HG02981 (cell line): Measurements from ENCODE around the gene TNN.

Experiments used
- ATAC-seq: cut with Tn5 transposase; IDR thresholded peaks from one replicate; pipeline ENCODE4 v1.9.1; 2021; ENCODE audit warnings: mild to moderate bottlenecking, moderate library complexity; ENCODE audit not compliant: unreplicated experiment

Gene TNN

DNA sequence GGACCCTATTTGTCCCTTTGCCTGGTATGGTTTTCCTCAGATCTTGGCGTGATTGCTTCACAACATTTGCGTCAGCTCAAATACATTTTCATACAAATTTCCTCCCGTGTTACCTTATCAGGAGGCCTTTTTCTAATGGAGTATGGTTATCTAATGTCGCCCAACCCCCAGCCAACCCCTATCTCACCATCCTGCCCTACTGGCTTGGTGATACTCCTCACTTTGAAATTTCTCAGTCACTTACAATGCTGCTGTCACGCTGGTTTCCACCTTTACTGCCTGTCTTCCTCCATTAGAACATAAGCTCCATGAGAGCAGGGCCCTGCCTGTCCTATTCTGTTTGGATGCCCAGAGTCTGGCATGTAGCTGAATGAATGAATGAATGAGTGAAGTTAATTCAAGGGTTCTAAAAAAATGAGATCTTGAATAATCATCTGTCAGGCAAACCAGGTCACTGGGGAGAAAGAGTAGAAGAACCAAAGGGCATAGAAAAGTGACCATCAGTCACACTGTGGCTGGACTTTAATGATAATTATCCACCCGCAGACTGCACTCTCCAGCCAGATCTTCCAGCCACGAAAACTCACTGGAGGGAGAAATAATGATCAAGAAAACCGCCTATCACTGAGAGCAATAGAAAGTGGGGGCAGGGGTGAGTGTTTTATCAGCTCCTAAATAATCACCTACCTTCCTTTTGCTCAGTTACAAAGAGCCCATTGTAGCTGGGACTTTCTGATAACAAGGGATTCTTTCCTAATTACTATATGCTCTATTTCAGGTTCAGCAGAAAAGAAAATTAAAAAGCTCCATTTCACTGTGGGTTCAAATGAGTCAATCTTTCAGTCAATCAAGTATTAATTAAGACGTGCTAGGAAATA, 103.6 kb downstream of the TNN start:
- no peak for ATAC-seq

DNA sequence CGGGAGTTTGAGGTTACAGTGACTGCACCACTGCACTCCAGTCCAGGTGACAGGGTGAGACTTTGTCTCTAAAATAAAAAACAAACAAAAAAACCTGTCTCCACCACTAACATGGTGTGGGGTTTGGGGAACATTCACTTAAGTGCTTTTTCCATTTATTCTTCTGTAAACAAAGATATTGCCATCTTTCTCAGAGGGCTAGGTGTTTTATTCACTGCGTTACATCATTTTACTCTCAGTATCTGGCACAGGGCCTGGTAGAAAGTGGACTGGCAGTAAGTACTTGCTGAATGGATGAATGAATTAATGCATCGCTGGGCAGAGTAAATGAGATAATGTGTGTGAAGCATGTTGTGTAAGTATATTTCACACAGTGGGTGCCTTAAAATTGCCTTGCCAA, 104.9 kb downstream of the TNN start:
- no peak for ATAC-seq

DNA sequence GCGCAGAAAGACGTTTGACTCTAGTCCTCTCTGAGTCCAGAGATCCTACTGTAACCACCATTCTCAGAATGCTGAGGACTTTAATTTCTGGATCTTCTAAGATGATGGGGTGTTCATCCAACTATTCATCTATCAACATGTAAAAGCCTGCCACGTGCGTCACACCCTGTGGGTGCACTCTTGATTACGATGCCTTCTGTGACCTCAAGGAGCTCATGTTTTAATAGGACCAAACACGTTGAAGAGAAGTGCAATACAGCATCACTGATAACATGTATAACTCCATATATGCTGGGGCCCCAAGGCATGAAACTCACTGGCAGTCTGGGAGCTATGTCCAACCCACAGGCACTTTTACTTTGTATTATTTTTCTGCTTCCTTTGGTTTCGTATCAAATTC, 105.9 kb downstream of the TNN start:
- ATAC-seq, result no peak

DNA sequence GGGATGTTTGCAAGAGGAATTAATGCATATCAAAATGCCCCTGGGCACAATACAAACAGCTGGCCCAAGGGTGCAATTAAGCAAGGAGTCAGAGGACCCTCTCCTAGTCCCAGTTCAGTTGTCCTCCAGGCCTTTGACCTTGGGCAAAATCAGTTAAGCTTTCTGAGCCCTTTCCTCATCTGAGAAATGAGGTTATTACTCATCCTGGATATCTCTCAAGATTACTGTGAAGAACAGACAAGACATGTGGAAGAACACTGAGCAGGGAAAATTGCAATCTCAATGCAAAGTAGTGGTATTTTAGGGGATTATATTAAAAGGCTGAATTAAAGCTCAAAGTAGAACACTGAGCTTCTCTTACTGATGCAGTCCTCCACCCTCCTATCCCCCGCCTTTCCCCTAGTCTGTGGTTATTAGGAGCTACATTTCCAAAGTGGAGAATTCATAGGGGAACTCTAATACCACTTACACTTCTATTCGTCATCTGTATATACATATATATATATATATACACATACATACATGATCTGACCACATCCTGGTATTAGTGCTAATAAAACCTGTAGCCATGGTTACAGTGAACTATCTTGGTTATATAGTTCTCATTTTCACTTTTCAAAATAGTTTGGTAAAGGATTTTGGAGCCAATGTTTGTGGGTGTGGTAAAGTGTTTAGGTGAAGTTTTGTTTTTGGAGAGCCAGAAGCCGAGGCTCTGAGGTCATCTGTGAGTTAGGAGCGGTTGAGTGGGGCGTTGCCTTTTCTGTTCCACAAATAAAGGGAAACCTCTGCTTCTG, 106.9 kb downstream of the TNN start:
- peak; percentile 92 for ATAC-seq

DNA sequence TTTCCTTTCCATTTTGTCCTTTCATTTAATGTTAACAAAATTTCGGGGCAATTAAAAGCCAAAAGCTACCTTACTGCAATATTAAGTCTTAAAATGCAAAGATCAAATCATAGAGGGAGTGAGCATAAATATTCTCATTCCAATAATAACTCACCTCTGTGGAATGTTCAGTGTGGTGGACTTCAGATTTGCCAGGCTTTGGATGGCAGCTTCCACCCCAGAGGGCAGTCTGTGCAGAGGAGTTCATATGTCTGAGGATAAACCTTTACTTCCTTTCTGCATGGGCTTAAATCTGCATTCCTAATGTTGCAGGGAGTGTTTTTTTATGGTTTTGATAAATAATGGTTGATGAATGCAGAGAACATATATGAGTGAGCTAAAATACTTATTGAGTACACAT, 108.6 kb downstream of the TNN start:
- ATAC-seq, result no peak

DNA sequence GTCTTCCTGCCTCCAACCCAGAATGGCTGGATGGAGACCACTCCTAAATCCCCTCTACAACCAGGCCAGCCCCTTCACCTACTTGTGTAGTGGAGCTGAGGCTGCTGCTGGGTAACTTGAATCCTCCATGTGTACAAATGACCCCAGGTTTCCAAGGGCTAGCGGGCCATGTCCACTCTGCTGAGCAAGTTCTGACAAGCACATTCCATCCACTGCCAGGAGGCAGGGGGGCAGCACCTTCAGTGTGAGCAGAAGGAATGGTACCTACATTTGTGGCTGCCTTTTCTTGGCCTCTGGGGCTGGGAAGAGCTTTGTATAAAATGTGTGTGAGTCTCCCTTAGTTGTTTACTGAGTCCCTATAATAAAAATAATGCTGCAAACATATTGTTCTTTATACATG, 110.4 kb downstream of the TNN start:
- ATAC-seq, result no peak

DNA sequence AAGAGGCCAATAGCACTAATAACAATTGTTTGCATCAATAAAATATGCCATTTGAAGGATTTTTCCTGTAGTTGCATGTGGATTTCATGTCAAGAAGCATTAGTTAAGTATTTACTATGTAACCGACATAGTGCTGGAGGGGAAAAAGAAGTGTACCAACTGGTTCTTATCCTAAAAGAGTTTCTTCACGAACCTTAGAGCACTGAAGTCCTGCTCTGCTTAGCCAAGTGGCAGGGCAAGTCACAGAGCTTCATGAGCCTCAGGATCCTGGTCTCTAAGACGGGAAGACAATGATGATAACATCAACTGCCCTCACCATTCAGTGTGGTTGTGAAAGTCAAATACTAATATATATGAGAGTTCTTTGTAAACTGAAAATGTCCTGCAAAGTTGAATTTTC, 110.8 kb downstream of the TNN start:
- no peak for ATAC-seq

DNA sequence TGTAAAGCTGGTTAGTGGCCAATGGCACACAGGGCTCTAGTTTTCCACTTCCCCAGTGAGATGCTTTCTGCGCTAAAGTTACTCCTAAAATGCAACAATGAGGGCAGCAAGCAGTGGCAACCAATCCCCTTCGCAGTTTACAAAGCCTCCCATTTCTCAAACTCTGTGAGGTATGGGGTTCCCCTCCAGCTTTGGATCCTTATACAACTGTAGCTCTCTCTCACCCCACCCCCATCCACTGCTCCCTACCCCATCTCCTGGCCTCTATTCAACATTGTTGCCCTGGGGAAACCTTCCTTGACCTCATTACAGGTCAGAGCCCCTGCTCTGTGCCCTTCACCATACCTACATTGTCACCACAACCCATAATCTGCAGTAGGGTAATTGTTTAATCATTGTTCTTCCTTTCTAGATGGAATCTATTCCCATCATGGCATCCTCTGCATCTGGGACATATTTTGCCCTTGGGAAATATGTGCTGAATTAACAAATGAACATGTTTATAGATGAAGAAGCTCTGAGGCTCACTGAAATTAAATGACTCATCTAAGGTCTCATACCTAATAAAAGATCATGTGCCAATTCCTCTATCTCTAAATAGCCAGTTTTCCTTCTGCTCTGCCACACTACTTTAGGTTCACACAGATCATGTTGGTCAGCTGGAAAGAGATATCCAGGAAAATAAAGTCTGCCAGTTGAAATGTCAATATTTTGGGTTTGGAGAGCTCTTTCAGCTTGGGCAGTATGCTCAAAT, 112.4 kb downstream of the TNN start:
- no peak for ATAC-seq

DNA sequence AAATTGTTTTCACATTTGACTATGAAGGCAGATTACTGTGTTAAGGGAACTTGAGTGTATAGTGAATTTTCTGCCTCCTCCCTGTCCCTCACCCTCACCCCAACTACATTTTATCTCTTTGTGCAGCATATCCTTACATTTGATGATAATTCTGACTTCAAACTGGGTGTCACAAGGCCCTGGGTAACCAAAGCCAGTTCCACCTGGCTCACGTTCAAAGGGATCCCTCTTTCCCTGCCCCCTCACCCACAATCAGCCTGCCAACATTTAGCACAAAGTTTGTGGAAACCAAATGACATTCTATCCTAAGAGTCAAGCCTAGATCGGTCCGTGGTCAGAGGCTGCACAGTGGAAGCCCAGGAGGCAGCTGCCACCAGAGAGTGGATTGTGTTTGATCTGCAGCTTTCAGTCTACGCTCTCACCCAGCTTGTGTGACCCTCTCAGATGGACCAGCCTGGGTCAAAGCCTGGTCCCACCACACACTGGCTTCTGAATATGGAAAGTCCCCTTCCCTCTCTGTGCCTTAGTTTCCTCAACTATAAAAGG, 114.6 kb downstream of the TNN start:
- ATAC-seq, result no peak

DNA sequence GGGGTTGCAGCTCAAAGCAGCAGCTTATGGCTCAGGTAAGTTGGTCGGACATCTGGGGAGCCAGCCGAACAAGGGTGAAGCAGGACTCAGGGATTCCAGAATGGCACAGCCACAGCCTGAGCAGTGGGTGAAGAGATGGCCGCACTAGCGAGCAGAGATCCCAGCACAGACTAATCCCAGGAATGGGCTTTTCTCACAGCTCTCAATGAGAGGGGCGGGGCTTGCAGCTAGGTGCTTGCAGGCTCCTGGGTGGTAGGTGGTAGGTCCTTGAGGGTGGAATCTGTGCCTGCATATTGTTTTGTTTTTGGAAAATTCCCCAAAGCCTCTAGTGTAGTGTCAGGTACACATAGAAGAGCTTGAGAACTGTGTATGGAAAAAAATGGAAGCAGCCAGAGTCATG, 116.0 kb downstream of the TNN start:
- ATAC-seq, result no peak

DNA sequence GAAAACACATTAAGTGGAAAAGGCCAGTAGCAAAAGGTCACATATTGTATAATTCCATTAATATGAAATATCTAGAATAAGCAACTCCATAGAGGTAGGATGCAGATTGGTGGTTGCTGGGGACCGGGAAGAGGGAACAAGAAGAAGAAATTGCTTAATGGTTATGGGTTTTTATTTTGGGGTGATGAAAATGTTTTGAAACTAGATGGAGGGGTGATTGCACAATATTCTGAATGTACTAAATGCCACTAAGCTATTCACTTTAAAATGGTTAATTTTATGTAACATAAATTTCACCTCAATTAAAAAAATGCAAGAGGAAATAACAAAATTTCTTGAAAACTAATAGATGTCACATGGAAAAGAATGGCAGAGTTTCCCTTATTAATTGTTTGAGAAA, 118.3 kb downstream of the TNN start:
- ATAC-seq, result no peak

DNA sequence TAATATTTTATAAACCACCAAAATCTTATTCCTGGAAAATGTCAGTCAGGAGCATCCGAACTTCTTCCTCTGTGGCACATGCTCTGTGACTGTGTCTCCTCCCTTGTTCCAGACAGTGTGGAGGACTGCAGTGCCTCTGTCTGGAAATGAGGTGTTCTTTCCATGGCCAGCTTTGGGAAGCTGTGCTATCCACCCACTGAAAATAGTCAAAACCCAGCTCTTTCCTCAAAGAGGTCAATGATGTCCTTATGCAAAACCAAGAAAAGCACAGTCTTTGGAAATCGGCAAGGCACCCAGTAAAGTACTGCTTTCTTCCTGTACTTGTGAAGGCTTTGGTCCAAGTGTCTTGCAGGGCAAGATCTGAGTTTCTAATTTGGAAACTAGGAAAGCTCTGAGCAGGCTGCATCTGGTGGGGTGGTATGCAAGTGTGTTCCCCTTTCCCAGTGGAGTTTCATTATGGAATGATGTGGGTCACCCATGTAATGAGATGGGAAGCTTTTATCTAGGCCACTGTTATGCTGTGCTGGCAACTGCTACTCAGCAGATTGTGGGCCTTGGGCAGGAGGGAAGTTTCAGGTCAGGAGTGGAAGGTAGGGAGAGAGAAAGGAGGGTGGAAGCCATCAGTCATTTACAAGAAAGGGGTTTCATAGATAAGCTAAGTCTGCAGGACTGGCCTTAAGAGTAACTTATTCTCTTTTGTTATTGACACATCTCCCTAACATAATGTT, 119.0 kb downstream of the TNN start:
- ATAC-seq, result no peak

DNA sequence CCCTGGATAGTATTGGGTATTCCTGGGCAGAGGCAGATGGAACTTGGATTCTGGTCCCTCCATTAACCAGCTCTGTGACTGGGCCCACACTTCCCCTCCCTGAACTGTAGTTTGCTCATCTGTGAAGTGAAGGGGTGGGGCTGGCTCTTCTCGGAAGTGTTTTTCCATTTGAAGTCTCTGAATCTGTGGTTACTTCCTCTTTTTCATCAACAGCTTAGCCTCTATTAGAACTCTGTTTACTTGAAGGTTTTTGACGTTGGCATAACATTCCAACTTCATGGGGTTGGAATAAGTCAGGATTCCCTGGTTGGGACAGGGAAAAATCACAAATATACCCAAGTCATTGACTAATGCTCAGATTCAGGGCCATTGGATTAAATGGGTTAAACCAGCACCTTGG, 121.3 kb downstream of the TNN start:
- peak; percentile 60 for ATAC-seq

DNA sequence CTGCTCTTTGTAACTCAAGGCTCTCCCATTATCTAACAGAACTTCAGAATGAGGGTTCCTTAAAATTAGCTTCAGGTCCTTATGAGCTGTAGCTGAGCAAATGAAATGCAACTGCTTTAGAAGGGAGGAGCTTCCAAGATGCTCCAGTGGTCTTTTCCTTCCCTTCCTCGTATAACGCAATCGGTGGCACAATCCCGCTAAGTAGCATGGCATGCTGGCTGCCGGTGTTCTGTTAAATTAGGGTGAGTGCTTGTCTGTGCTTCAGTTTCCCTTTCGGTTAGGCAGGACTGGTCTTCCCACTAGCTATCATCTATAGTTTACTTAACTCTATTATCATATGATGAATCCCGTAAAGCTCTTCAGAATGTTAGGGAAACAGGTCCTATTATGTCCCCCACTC, 124.0 kb downstream of the TNN start:
- ATAC-seq, result peak; percentile 27

DNA sequence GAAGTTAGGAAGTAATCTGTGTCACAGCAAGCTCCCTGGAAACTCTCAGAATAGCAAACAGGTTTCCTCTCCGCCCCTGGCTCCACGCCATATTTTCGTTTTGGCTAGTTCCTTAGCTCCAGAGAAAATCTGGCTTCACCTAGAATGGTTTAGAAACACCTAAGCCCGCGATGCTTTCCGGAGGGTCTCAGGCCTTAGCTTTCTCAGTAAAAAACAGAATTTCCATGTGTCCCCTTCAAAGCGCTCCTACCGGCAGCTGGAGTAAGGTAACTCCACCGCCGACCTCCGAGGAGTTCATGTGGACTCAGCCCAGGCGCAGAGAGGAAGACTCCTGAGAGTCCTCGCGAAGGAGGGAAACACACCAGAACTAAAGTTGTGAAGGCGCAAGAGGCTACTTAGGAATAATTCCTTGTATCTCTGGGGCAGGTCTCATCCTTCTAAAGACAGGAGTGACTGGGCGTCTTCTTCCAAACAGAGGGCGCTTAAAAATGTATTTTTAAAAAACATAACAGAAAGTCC, 124.5 kb downstream of the TNN start:
- ATAC-seq, result no peak

DNA sequence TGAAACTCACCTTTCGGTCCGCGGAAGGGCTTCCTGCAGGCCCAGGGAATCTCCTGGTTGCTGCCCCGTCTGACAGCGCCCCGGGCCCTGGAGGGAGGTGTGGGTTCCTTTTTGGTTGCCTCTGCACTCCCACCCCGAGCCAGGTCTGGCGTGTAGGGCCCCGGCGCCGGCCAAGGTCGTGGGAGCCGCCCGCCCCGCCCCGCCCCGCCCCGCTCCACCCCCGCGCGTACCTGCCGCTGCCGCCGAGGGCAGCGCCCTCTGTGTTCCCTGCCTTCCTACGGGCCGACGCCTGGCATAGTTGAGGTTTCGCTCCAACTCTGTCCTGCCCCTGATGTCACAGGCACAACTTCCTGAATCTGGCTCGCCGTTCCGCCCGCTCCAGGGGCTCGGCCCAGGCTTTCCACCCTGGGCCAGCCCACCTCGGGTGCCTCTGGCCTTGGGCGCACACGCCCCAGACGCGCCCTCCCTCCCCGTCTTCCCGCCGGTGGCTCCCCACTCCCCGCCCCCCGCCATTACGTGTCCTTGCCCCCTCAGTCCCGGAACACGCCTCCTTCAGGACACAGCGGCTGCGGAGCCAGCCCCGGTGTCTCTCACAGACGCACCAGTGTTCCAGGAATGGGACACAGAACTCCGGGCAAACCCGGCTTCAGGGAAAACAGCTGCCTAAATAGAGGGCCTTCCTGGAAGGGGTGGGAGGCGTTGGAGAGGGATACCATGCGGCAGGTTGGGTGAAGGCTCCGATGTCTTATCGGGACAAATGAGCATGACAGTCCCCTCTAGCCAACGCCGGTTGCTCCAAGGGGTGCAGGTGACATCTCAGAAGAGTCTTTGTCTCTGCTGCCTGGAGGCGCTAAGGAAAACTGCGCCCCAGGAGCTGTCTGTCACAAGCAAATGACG, 125.2 kb downstream of the TNN start, which contains the start of gene KIAA0040:
KIAA0040 (minus strand) TSS at position 147 of the 897 bp plus-strand sequence. CDS start 31,763 bp downstream, outside the sequence.
- ATAC-seq, result peak; percentile 40

DNA sequence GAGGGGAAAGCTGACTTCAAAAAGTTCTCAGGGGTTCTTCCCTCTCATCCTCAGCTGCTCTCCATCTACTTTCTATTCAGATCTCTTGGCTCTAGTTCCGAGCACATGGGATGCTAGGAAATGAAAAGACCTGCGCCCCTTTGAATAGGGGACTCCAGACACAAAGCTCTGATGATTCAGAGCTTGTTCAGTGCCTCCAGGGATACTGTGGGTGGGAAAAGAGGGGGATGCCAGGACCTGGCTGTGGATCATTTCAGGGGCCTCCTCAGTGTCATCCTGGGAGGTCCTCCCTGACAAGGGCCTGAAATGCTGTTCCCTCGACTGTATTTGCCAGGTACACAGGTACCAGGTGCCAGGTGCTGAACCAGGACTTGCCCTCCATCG, 125.9 kb downstream of the TNN start:
- ATAC-seq, result no peak

DNA sequence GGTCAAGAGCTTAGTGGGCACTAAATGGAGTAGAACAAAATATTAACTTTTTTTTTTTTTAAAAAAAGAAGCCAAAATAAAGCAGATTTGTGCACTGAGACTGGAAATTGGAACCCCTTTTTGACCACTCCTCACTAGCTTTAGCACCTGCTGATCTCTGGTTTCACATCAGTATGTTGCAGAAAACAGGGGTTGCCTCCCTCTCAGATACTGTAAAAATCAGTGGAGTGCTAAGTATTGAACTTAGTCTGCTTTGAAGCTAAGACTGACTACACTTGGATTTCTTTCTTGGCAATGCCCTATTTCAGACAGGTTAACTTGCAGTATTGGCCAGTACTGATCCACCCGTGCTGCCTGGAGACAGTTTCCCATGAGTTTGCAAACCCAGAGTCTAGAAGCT, 127.6 kb downstream of the TNN start:
- ATAC-seq, result no peak

DNA sequence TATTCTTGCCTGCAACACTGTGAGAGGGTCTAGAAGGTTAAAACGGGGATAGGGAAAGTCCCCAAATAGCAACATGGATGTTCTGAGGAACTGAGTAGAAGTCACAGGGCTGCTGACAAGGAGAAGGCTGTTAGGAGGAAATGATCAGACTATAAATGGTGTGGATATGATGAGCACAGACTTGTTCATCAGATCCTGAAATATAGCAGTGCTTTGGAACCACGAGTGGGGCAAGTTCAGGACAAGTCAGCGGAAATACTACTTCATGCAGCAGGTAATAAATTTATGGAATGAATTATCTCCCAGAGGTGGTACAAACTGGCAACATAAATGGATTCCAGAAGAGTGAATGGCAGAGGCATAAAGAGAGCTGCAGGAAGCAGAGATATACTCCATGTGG, 128.2 kb downstream of the TNN start:
- ATAC-seq, result no peak
